ENCODE data around the gene PRPF40B.

- TF ChIP-seq CTCF (IDR thresholded peaks at IDR 0.05), result no peak
- TF ChIP-seq POLR2A (IDR thresholded peaks at IDR 0.05), result no peak
Measured at GRCh38 chr12:49619286-49619685, 4.1 kb upstream of the PRPF40B start.
